HS-27A (cell line): ENCODE data around the gene TRNT1.

Source experiments
- DNase-seq: peaks from one replicate; pipeline ENCODE4 v3.0.0-alpha.2; 2012; ENCODE audit warnings: low read depth, missing footprints

The TRNT1 gene

DNA sequence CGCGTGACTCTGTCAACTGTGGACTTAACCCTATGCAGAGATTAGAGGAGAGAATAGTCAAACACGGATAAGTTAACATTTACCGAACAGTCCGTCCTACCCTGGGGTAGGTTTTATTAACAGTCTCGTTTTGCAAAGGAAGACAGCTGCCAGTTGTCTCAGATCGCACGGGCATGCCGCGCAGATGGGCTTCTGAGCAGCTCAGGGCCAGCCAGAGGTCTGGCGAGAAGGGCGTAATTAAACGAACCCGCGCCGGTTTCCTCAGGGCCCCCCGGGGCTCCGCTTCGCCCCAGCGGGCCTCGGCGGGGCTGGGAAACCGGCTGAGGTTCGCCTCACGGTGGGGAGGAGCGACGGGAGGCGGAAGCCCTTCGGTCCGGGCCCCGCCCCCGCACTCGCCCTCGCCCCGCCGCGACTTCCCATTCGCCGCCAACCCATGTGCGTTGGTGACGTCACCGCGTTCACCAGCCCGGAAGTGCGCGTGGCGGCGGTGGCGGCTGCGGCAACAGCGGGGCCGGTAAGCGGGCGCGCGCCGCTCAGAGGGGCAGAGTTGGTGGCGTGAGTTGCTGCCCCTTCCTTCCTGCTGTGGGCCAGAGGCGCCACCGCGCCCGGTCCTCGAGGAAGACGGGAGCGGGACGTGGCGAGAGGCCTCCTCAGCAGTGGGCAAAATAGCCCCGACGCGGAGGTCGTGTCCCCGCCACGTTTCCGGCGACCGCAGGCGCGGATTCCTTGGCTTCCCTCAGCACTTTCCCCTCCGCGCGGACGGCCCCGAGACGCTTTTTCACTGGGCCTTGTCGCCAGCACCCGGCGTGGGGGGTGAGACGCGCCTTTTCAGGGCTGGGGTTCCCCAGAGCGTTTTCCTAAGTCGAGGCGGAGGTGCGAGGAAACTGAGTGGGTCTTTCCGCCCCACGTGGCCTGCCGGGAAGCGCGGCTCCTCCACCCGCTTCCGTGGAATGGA, at the start of gene TRNT1:
Gene TRNT1 (plus strand): TSS at position 464 of the 955 bp plus-strand sequence. CDS start 2,101 bp downstream, outside the sequence.
- peak; percentile 53 for DNase-seq

DNA sequence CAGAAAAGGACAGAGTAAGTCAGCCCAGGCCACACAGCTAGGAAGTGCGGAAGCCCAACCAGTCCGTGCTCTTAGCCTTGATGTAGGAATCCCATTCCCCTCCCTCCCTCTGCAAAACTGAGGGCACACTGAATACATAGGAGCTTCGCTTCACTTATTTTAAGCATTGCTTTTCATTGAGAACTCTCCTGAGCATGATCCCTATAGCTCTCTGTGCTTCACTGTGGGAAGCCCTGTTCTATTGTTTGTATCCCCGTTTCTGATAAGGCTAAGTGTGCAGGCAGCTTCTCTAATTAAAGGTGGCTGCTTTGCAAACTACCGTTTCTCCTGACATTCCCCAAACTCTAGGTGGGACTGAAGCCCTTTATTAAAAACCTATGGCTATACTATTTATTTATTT, 46.4 kb upstream of the TRNT1 start:
- DNase-seq: no peak

DNA sequence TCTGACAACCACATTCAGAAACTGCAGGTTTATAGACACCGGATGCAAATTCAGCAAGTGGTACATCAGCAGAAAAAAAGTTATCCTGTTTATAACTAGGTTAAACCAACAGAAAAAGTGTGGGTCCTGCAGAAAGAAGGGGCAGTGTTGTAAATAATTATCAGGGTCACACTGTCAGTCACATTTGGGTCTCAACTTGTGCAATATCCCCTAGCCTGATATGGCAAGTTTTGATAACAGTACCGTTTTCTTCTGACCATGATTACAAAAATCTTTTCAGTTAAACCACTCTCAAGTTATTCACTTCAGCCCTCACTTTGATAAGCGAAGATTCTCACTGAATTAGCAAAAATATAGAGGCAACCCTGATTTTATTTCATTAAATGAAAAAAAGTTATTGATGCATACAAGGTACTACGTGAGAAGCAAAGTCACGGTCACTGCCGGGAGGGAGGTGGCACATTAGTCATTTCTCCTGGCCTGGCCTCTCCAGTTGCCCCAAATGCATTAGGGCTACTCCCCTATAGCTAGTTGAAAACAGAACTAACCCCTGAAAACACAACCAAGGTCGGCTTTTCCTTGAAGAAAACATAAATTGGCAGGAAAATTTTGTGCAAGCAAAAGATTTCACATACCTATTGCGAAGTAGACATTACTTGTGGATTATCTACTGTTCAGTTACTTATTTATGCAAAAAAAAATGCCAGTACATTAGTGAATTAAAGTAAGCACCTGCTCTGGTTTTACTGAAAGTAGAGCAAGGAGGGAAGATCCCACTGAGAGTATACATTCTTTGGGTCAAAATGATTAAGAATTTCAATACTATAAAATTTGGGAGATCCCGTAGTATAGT, 45.1 kb upstream of the TRNT1 start:
- no peak for DNase-seq

DNA sequence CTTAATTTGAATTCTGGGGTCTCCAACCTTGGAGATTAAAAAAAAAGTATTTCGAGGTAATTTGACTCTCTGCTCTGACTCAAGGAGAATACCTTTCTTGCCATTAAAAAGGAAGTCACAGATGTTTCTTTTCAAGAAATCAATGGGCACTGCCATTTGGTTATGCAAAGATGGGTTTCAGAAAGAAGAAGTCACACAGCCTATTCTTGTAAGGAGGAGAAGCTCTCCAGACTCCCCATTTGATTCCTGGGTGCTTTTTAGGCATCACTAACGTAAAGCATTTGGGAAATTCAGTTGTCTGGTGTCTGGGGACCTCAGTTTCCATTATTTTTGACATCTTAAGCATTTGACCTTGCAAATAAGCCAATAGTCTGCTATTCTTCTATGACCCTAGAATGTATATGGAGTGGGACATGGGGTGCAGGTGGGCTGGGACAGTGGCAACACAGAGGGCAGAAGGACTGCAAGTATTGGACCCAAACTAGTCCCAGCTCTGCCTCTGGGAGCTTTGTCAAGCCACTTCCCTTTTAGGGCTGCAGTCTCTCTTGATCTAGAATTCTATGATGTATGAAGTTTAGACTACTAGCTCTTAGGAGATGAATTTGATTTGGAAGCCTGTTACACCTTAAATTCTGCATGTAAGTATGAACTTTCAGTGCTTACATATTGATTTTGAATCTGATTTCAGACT, 44.4 kb upstream of the TRNT1 start:
- no peak for DNase-seq

DNA sequence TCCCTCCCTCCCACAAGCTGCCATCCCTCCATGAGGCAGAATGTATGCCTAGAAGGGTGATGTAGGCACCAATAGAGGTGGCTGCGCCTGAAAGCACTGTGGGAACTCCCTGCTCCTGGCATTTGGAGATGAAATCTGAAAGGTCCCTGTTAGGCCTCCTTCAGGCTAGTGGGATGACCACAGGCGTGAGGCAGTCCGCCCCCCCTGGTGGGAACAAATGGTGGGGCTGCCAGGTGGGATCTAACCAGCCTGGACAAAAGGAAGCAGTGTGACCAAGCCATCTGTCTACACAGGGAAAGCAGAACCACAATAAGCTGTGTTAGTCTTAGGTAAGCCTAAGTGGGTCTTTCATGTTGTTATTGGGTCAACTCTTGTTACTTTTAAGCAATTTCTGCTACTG, 41.9 kb upstream of the TRNT1 start:
- no peak for DNase-seq

DNA sequence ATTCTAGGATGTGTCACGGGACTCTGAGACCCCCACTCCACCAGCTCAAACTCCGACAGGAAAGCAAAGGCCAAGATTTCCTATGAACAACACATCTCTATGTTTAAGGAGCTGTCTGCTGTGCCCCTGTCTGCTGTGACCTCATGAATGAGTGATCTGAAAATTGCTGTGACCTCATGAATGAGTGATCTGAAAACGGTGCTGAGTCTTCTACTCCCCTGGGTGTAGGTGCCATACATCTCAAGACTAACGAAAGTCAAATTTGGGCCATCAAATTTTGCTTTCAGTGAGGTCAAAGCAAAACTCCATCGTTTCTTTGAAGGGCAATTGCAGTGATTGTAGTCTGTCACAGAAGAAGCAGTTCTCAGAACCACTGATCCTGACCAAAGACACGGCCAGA, 41.0 kb upstream of the TRNT1 start:
- DNase-seq: no peak

DNA sequence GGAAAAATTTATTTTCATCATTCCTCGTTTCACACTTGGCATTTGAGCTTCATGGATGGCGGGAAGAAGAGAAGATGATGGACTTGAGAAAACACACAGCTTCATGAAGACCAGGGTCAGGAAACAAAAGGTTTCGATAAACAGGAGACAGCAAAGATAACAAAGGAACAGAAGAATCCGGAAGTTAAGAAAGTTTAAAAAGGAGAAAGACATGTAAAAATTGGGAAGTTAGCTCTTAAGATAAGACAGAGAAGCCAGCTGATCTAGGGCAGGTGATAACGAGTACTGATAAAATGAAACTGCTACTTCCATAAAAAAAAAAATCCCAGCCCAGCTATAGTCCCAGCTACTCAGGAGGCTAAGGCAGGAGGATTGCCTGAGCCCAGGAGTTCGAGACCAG, 40.5 kb upstream of the TRNT1 start:
- no peak for DNase-seq

DNA sequence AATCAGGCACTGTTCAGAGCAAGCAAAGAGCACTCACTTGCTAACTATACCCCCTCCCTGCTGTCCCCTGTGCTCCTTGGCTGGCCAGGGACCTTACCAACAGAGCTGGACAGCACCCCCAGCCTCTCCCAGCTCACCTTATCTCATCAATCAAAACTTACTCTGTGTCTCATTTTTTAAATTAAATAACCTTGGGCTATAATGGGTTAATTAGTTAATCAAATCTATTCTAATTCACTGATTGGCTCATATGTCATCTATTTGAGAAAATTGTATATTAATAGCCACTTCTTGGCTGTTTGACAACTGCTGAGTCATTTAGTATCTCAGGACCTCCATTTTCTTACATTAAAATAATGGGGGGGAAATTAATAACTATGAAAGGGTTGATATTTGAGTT, 39.5 kb upstream of the TRNT1 start:
- DNase-seq: no peak

DNA sequence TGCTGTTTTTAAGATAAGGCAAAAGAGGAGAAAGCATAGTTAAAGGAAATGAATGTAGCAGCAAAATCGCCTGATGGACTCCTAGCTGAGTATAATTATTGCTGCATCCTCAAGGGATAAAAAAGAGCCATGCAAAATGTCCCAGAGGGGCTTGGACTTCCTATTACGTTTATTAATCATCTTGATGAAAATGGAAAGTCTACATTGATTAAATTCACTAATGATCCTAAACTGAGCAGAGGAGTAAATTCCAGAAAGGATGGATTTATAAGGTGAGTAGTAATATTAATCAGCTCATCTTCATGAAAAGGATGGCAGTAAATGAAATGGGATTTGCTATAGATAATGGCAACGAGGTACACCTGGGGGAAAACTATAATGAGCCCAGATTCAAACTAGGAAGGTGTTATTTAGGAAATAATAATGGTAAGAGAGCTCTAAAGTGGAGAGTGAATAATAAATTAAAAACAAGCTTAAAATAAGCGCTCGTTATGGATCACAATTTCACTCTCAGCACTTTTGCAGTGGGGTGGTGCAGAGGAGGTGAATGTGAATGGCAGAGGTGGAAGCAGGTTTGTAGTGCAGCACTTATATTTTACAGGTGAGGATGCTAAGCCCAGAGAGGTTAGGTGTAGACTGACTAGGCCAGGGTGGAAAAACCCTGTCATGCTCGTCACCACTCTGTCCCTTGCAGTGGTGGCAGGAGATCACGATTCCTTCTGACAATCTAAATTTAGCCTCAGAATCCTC, 38.8 kb upstream of the TRNT1 start:
- DNase-seq: no peak

DNA sequence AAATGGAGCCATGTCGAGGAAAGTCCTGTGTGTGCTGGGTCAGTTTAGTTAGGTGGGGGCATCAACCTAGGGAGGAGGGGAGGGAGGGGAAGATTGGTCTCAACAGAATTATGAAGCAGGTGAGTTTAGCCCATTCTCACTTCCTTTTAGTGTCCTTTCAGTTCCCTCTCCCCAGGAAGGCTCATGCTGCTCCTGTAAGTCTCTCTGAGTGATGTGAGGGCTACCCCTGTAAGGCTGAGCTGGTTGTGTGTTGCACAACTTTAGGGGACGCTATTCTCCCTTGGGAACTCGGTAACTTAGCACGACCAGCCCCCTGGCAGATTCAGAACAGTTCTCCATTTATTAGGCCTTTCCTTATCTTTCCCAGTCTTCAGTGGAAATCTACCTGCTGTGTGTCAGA, 37.7 kb upstream of the TRNT1 start:
- DNase-seq: no peak

DNA sequence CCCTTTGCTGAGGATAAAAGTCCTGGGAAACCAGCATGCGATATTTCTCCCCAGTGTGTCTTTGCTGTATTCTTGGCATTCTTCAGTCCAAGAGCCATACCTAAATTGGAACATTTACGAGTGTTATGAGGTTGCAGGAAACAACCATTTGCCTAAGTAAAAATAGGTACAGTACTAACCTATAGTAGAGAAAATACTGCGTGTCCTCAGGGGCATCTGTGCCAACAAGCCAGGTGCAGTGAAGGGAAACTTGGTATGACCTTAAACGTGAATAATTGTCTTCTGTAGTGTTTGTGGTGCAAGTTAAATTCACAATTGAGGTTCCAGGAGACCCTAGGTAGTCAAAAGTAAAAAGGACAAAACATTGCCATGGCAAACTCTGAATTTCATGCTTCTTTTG, 28.8 kb upstream of the TRNT1 start:
- no peak for DNase-seq

DNA sequence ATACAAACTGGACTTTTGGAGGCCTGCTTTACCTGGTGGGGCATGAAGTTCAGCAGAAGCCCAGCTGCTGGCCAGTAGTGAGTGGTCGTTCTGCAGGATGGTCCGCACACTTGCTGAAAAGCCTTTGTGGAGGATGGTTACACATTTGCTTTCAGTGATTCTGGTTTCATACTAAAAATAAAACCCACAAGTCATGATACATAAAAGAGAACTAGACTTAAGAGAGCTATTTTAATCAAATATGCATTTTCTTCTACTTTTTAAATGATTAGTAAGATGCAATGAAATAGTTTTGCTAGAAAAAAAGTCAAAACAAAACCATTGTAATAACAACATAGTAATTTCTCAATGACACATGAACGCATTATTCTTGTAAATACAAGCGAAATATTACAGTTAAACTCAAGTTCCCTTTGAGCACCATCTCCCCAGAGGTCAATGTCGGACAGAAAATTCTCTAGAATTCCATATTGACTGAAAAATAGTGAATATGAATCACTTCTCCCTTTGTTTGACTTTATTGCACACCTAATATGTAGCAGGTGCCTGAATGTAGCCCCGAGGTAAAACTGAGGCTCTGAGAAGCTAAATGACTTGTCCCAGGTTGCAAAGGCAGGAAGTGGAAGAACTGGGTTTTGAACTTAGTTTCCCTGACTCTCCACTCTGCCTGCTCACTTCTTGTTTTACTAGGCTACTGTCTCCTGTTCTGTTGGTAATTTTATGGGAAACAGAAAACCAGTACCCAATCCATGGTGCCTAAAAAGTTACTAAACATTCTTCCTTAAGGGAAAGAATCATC, 24.9 kb upstream of the TRNT1 start:
- no peak for DNase-seq

DNA sequence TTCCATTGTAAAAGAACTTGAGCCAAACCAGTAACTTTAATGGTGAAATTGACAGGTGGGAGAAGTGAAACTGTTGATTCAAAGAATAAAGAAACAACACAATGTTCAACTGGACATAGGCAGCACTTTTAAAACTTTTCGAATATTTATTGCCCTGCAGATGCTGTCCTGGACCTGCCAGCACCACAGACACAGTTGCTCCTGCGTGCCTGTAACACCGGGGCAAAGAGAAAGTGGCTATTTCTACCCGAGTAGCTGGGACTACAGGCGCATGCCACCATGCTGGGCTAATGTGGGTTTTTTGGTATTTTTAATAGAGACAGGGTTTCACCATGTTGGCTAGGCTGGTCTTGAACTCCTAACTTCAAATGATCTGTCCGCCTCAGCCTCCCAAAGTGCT, 24.0 kb upstream of the TRNT1 start:
- DNase-seq: no peak

DNA sequence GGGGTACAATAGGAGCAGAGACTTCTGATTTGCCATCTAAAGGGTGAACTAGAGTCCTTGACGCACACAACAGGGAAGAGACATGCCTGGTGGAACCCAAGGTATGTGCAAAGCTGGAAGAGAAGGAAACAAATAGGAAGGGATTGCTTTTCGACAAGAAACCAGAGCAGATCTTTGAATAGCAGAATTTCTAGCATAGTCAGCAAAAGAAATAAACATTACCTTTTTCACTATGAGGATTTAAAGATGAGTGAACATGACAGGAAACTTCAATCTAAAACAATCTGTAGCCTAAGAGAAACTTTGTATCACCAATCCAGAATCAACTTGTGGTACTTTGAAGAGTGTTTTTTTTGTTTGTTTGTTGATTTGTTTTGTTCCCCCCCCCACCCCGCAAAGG, 21.5 kb upstream of the TRNT1 start:
- no peak for DNase-seq

DNA sequence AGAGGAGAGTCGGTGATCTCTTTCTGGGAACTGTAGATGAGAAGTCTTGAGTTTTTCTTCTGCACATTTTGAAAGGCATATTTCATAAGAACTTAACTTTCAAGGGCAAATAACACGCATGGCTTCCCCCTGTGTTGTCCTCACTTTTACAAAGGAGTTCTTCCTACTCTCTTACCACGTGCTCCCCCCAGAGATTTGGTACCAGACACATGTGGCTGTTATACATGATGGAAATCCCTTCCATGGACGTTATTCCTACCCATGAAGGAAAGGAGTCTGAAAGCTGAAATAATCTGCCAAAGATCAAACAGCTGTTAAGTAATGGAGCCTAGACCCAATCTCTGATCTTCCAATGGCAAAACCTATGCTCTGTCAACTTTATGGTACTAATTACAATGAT, 20.9 kb upstream of the TRNT1 start:
- no peak for DNase-seq

DNA sequence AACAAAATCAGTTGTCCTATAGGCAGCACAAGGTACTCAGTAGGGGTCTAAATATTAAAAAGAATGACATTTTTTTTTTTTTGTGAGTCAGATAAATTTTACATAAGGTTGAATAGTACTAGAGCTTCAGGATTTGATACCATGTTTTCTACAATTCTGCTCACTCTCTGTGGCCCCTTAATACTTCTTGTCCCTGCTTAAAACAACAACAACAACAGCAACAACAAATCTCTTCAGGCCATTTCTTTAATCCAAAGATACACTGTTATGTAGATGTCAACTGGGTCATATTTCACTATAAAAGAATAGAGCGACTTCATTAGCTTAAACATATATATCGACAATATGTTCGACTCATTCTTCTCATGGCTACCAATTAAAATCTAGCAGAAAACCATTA, 19.6 kb upstream of the TRNT1 start:
- DNase-seq: no peak

DNA sequence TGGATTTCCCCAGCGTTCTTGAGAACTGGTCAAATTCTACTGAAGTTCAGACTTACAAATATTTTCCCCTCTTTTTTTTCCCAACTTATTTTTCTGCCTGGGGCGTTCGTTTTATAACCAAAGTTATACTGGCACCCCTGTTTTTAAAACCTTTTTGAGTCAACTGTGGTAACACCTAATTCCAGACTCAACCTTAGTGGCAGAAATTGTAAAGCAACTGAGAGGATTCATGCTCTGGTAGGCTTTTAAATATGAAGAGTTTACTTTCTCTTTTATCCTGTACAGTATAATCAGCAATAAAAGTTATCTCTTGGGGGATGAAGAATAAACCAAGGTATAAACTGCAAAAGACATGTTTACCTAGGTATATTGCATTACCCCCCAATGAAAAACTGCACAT, 18.9 kb upstream of the TRNT1 start:
- DNase-seq: no peak

DNA sequence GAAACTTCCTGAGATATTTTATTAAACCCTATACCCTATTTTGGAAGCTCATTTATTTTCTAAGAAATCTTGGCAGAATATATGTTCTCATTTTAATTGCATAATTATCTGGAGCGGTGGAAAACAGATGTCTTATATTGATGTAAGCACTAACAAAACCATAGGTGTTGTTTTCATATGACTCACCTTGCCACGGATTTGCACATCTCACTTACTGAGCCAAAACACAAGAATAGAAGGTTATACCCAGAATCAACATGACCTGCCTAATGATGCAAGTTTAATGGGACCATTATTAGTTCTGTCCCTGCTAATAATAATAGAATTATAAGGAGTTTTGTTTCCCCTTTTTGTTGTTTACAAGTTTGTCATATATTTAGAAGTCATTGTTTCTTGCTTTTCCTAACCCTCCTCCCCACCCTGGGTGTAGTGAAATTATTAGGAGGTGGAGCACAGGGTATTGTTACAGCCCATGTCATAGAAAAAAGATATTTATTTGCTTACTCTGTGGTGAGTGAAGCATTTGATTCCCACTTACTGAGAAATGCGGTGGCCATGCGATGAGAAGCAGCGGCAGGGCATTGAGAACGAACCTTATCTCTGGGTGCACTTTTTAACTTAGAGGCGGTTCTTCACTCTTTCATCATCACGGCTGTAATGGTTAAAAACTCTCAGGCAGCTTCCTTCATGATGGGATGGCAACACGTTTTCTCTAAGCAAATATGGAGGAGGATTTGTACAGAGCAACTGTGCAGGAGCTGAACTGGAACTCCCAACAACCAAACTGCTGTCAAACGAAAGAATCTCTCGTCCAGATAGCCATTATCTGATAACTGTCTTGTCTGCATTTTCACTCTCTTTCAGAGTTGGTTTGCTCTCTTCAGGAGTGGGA, 17.1 kb upstream of the TRNT1 start:
- no peak for DNase-seq

DNA sequence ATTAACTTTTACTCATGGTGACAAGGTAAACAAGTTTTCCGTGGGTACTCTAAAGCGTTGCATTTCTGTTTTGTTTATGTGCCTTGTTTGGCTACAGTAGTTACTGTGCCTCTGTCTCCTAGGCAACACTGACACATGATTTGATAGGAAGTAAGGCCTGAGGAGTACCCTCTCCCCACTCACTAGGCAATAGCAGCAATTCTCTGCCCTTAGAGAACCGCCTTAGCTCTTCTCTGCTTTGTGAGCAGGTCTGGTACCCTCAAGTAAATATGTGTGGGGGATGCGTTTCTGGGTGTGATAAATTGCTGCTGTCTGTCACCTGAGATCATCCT, 16.5 kb upstream of the TRNT1 start, which contains the start of gene IL5RA:
Gene IL5RA (minus strand): TSS at position 76 of the 332 bp plus-strand sequence. CDS start 5,390 bp downstream, outside the sequence.
- no peak for DNase-seq
